GM12874 (cell line): ENCODE results near the gene PEX7.
A peak's percentile ranks its signal among the peaks of the same experiment; 100 is the strongest.

Experiments used
- CTCF ChIP-seq: IDR thresholded peaks from 2 replicates; pipeline ENCODE4 v1.5.1; 2011; ENCODE audit warnings: low read depth, mild to moderate bottlenecking, control low read depth, low read length, moderate library complexity; ENCODE audit not compliant: insufficient read depth

PEX7 gene

GRCh38 chr6:136792410-136793262 is 29.8 kb upstream of the PEX7 start, which contains the start of gene MAP3K5:
Gene MAP3K5, minus strand, starts transcription at chr6:136792477. Its CDS starts 320 bp downstream, at chr6:136792157.
- TF ChIP-seq CTCF: peak; percentile 85

DNA sequence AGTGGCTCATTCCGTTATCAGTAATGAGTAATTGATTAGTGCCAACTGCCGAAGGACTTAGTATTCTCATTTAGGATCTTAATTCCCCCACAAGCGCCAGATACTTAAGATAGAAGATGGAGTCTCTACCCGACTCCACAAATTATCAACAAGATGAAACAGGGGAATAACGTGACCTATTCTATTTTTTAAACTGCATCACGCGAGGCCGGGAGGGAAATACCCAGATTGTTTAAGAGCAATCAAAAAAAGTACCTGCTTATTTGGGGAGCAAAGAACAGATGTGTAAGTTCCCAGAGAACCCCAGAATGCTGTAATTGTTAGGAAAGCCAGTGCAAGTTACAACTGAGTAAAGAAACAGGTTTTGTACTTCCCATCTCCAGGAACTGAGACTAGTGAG is 29.0 kb upstream of the PEX7 start:
- no peak for TF ChIP-seq CTCF

- no peak for TF ChIP-seq CTCF
Observed at GRCh38 chr6:136795386-136795785, 27.0 kb upstream of the PEX7 start.

DNA sequence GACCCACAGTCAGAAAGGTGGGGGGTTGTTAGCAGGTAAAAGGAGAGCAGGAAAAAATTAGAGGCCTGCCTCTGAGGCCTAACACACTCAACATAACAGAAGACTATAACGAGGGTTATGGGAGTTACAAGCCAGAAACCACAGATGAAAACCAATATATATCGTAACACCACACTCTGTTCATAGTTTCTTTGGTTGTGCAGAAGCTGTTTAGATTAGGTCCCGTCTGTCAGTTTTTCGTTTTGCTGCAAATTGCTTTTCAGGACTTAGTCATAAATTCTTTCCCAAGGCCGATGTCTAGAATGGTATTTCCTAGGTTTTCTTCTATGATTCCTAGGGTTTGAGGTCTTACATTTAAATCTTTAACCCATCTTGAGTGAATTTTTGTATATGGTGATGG is 26.4 kb upstream of the PEX7 start:
- TF ChIP-seq CTCF: no peak

DNA sequence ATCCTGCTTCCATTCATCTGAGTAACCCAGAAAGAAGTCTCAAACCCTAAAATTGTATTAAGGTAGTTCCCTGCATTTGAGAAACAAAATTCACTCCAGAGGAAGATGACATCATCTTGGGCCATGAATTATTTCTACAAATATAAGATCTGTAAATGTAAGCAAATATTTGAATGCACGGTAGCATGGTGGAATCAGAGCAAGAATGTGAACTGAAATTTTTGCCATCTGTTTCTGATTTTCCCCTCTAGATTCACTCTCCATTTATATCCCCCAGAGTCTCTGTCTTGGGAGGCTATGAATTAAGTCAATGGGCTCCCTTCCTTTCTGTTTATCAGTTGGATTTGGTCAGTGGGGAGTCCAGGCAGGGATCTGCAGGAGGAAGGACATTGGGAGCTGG is 24.3 kb upstream of the PEX7 start:
- TF ChIP-seq CTCF: no peak

GRCh38 chr6:136801581-136801980 is 20.8 kb upstream of the PEX7 start:
- no peak for TF ChIP-seq CTCF

DNA sequence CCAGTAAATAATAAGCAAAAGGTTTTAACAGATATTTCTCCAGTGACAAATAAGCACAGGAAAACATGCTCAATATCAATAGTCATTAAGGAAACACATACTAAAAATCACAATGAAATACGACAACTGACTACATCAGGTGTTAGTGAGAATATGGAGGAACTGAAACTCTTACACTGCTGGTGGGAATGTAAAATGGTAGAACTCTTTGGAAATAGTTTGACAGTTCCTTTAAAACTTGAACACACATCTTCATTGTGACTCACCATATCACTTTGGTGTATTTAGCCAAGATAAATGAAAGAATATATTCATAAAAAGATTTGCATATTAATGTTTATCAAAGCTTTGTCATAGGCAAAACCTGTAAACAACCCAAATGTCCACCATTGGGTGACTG is 18.8 kb upstream of the PEX7 start:
- no peak for TF ChIP-seq CTCF
